Measurements from ENCODE around the gene SIAH2.

DNA sequence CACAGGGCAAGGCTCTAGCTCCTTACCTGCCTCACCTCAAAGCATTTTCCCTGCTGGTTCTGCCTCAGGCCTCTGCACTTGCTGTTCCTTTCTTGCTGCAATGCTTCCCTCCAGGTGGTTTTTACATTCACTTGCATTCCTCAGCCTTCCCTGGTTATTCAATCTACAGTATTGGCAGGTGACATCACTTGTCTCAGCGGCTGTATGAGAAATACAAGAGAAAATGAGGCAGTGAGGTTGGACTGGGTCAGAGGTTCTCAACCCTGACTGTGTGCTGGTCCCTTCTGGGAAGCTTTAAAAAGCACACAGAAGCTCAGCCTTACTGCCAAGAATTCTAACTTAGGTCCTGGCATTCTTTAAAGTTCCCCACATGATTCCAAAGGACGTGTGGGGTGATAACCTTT, 26.7 kb downstream of the SIAH2 start:
- TF ChIP-seq, protein P1, sequence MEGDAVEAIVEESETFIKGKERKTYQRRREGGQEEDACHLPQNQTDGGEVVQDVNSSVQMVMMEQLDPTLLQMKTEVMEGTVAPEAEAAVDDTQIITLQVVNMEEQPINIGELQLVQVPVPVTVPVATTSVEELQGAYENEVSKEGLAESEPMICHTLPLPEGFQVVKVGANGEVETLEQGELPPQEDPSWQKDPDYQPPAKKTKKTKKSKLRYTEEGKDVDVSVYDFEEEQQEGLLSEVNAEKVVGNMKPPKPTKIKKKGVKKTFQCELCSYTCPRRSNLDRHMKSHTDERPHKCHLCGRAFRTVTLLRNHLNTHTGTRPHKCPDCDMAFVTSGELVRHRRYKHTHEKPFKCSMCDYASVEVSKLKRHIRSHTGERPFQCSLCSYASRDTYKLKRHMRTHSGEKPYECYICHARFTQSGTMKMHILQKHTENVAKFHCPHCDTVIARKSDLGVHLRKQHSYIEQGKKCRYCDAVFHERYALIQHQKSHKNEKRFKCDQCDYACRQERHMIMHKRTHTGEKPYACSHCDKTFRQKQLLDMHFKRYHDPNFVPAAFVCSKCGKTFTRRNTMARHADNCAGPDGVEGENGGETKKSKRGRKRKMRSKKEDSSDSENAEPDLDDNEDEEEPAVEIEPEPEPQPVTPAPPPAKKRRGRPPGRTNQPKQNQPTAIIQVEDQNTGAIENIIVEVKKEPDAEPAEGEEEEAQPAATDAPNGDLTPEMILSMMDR (IDR thresholded peaks at IDR 0.05; ENCODE audit: insufficient read depth, low read length) = no peak
- TF ChIP-seq GABPA (IDR thresholded peaks at IDR 0.05; ENCODE audit: low read depth) (no peak), POLR2AphosphoS5 (IDR thresholded peaks at IDR 0.05; ENCODE audit: low read depth) (no peak), SPI1 (IDR thresholded peaks at IDR 0.05; ENCODE audit: borderline replicate concordance, low read depth) (no peak)
- TF ChIP-seq, protein P2, sequence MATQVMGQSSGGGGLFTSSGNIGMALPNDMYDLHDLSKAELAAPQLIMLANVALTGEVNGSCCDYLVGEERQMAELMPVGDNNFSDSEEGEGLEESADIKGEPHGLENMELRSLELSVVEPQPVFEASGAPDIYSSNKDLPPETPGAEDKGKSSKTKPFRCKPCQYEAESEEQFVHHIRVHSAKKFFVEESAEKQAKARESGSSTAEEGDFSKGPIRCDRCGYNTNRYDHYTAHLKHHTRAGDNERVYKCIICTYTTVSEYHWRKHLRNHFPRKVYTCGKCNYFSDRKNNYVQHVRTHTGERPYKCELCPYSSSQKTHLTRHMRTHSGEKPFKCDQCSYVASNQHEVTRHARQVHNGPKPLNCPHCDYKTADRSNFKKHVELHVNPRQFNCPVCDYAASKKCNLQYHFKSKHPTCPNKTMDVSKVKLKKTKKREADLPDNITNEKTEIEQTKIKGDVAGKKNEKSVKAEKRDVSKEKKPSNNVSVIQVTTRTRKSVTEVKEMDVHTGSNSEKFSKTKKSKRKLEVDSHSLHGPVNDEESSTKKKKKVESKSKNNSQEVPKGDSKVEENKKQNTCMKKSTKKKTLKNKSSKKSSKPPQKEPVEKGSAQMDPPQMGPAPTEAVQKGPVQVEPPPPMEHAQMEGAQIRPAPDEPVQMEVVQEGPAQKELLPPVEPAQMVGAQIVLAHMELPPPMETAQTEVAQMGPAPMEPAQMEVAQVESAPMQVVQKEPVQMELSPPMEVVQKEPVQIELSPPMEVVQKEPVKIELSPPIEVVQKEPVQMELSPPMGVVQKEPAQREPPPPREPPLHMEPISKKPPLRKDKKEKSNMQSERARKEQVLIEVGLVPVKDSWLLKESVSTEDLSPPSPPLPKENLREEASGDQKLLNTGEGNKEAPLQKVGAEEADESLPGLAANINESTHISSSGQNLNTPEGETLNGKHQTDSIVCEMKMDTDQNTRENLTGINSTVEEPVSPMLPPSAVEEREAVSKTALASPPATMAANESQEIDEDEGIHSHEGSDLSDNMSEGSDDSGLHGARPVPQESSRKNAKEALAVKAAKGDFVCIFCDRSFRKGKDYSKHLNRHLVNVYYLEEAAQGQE (IDR thresholded peaks at IDR 0.05; ENCODE audit: insufficient replicate concordance, low read depth) = no peak
